HTR-8/SVneo (cell line): ENCODE data around the gene LECT2.

ENCODE experiments used
- DNase-seq: peaks from one replicate; pipeline ENCODE4 v3.0.0; 2011; ENCODE audit warnings: low spot score, mixed read lengths; ENCODE audit not compliant: insufficient read length
- FAIRE-seq: peaks from 2 replicates; lab custom pipeline; 2011; peaks lifted over from hg19 to GRCh38; lab: Jason Lieb, UNC

LECT2 gene

DNA sequence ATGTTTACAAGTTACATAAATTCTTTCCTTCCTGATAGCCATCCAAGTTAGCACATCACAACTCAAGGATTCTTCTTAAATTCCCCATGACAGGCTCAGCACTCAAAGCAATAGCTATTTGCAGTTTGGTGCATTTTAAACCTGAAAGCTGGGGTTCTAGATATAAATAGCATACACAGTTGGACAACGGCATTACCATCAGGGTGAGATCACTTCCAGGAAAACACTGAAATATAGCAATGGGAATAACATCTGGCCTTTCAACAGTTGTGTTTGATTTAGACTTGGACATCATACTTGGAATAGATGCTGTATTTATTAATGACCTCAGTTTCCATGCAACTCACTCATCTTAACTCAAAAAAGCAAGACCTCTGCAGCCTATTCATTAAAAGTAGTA lies 24.7 kb upstream of the LECT2 start:
- FAIRE-seq, result no peak
- DNase-seq, result no peak

- DNase-seq, result no peak
- FAIRE-seq, result no peak
Measured at GRCh38 chr5:135978993-135979392, 24.2 kb upstream of the LECT2 start.

GRCh38 chr5:135978212-135978631 lies 23.4 kb upstream of the LECT2 start:
- no peak for FAIRE-seq

GRCh38 chr5:135977375-135977928 lies 22.7 kb upstream of the LECT2 start:
- no peak for DNase-seq

More at GRCh38 chr5:135978212-135978631, 23.4 kb upstream of the LECT2 start:
- no peak for DNase-seq

GRCh38 chr5:135976216-135976615 lies 21.4 kb upstream of the LECT2 start:
- FAIRE-seq (no peak), DNase-seq (no peak)

More at GRCh38 chr5:135977375-135977928, 22.7 kb upstream of the LECT2 start:
- no peak for FAIRE-seq

GRCh38 chr5:135975122-135975521 lies 20.3 kb upstream of the LECT2 start:
- FAIRE-seq (no peak), DNase-seq (no peak)

GRCh38 chr5:135974021-135974600 lies 19.3 kb upstream of the LECT2 start:
- no peak for FAIRE-seq

GRCh38 chr5:135973323-135974020 lies 18.7 kb upstream of the LECT2 start:
- FAIRE-seq (peak; percentile 42), DNase-seq (no peak)

More at GRCh38 chr5:135974021-135974600, 19.3 kb upstream of the LECT2 start:
- no peak for DNase-seq

GRCh38 chr5:135971701-135972100 lies 16.9 kb upstream of the LECT2 start:
- DNase-seq, result no peak
- no peak for FAIRE-seq

- FAIRE-seq (no peak), DNase-seq (no peak)
Measured at GRCh38 chr5:135966790-135967189, 12.0 kb upstream of the LECT2 start.

DNA sequence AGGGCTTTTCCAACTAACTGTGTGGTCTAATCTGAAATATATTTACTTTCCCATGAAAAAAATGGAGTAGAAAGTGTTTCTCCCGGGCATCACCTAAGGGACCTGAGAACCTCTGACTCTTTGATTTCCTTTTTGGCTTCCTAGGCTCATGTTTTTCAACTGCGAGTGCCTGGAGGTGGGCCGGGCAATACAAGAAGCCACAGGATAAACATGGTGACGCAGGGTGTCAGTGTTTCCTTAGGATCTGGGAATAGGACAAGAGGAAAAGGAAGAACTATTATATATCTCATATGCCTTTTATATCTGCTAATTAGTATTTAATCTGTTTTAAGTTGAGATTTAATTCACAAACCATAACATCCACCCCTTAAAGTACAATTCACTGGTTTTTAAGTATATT lies 11.4 kb upstream of the LECT2 start:
- FAIRE-seq, result no peak
- DNase-seq, result no peak

- DNase-seq, result no peak
- FAIRE-seq, result no peak
Measured at GRCh38 chr5:135965504-135965903, 10.7 kb upstream of the LECT2 start.

DNA sequence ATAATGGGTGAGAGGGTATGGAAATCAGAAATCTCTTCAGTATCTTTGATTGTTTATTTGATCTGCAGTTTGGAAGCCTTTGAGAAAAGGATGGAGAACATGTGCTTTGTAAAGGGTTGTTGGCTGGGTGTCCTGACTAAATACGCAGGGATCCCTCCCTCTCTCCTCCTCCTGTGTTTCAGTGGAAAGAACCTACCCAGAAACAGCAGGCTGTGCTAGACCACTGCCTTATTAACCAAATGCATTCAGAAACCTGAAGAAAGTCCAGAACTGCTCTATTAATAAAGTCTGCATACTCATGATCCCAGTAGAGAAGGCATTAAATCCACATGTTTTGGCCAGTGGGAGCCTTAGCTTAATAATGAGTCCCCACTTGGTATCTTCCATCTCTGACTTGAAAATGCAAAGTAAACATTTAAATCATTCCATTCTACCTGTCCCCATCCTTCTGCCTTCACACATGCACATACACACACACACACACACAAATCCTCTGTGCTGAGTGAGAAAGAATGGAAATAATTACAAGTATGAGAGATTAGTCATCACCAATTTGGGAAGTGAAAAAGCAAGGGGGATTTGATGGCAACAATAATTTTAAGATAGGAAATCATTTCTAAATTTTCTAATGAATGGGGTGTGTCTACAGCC lies 10.0 kb upstream of the LECT2 start:
- DNase-seq (no peak), FAIRE-seq (no peak)

- no peak for DNase-seq
Measured at GRCh38 chr5:135955525-135955924, 742 bp upstream of the LECT2 start.

DNA sequence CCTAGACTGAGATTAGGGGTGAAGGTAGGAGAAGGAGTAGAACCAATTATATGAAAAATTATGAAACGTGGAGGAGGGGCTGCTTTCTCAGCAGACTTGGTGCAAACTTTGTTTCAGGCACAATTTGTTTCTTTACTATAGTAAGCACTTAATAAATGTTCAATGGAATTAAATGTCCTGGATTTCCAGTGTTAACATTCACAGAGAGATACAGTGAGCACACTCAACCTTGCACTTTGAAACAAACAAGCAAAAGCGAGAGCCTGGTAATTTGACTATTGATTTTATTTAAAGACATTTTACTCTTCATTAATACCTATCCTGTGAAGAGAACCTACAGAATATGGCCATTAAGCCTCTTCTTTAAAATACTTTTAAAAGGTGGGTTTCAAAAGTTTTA lies 933 bp downstream of the LECT2 start:
- FAIRE-seq (no peak), DNase-seq (no peak)

More at GRCh38 chr5:135955525-135955924, 742 bp upstream of the LECT2 start:
- no peak for FAIRE-seq

- FAIRE-seq (no peak), DNase-seq (no peak)
Measured at GRCh38 chr5:135952683-135953082, 2.1 kb downstream of the LECT2 start.

GRCh38 chr5:135951807-135952206 lies 3.0 kb downstream of the LECT2 start:
- DNase-seq (no peak), FAIRE-seq (no peak)

- FAIRE-seq (no peak), DNase-seq (no peak)
Measured at GRCh38 chr5:135951257-135951656, 3.5 kb downstream of the LECT2 start.

GRCh38 chr5:135950611-135951010 lies 4.2 kb downstream of the LECT2 start:
- no peak for FAIRE-seq

DNA sequence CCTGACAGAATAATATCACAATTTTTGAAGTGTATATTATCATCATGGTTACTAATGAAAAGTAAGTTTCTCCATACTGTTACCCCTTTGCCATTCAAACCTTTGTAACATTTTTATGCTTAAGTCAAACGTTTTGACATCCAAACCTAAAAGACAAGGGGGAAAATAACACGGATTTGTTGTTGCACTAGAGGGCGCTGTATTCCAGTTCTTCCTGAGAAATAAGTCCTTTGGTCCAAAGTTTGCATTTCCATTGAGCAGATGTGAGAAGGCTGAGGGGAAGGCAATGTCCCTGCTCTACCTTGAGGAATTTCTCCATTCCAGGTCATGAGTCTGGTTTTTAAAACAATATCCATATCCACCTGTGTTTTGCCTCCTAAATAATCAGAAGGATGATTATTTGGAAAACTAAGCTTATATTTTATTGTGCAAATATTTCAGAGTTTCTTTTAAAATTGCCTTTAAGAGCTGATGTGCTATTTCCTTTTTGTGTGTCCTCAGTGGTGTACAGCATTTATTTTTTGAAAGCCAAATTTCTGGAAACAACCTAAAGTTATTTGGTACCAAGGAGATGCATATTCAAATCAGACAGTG lies 9.7 kb downstream of the LECT2 start:
- DNase-seq (peak; percentile 56), FAIRE-seq (peak; percentile 9)

More at GRCh38 chr5:135950611-135951010, 4.2 kb downstream of the LECT2 start:
- no peak for DNase-seq

- DNase-seq, result no peak
- no peak for FAIRE-seq
Measured at GRCh38 chr5:135944564-135944963, 10.2 kb downstream of the LECT2 start.
